ENCODE results near the gene FGF14.

FGF14 gene

DNA sequence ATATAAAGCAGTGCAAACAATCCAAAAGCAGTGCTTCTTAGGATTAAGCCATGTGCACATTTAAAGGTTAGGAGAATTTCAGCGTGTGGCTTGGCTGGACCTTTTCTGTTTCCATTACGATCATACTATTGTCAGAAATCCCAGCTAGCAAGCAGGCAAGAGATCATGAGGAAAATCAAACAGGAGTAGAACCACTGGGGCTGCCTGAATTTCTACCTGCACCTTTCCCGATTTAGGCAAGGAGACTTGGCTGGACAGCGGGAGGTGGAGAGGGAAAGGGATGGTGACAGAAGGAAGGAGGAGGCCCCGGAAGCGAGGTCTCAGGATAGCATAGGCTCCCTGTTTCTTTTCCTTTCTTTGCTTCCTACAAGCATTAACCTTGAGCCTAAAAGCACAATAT lies 102.5 kb downstream of the FGF14 start:
- TF ChIP-seq, protein P1, sequence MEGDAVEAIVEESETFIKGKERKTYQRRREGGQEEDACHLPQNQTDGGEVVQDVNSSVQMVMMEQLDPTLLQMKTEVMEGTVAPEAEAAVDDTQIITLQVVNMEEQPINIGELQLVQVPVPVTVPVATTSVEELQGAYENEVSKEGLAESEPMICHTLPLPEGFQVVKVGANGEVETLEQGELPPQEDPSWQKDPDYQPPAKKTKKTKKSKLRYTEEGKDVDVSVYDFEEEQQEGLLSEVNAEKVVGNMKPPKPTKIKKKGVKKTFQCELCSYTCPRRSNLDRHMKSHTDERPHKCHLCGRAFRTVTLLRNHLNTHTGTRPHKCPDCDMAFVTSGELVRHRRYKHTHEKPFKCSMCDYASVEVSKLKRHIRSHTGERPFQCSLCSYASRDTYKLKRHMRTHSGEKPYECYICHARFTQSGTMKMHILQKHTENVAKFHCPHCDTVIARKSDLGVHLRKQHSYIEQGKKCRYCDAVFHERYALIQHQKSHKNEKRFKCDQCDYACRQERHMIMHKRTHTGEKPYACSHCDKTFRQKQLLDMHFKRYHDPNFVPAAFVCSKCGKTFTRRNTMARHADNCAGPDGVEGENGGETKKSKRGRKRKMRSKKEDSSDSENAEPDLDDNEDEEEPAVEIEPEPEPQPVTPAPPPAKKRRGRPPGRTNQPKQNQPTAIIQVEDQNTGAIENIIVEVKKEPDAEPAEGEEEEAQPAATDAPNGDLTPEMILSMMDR (IDR thresholded peaks at IDR 0.05; ENCODE audit: extremely low read depth, missing control alignments) = no peak

DNA sequence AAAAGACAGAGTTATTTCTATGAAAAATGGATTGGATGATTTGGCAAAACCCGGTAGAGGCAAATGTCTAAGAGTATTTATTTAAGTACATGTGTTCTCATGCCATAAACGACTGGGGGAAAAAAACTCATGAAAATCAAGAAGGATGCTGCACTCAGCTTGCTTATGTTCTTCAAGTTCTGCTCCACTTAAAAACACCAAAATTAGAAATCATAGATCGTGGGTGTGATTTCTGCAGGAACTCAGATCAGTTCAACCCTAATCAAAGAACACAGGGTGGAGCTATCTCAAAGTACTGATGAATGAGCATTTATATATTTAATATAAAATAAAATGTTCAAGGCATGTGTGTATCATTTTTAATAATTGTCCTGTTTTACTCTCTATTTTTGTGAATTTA lies 103.8 kb downstream of the FGF14 start:
- no peak for DNase-seq (ENCODE audit: low spot score)
- TF ChIP-seq, protein P1 (IDR thresholded peaks at IDR 0.05; ENCODE audit: extremely low read depth, missing control alignments) = no peak

More for the DNA sequence above, 102.5 kb downstream of the FGF14 start:
- no peak for DNase-seq (ENCODE audit: low spot score)

DNA sequence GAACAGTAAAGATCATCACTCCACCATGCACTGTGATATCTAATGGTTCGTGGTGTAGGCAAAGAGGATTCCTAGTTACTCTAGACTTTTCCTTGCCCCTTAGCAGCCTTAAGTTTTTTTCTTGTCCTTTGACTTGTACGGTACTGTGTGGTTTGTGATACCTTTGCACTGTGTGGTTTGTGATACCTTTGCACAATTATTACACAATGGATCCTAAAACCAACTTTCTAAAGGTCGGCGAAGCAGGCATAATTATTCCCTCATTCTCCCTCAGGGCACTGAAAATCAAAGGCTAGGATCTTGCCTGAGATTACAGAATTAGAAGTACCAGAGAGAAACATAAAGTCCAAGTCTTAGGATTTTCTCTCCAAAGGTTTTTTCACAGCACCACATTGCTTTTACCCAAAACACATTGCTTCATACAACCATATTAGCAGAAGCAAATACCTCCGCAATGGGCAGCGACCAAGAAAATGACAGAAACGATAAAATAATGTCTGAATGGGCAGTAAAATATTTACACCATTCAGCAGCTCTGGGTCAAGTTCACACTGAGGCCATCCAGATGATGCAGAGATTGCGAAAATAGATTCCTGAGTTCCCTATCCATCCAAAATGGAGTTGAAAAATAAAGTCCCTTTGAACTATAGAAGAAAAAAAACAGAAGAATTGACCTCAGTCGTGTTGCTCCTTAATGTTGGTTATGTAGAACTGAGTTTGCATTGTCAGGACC lies 106.4 kb downstream of the FGF14 start:
- no peak for DNase-seq (ENCODE audit: low spot score)
- TF ChIP-seq, protein P1 (IDR thresholded peaks at IDR 0.05; ENCODE audit: extremely low read depth, missing control alignments) = no peak

DNA sequence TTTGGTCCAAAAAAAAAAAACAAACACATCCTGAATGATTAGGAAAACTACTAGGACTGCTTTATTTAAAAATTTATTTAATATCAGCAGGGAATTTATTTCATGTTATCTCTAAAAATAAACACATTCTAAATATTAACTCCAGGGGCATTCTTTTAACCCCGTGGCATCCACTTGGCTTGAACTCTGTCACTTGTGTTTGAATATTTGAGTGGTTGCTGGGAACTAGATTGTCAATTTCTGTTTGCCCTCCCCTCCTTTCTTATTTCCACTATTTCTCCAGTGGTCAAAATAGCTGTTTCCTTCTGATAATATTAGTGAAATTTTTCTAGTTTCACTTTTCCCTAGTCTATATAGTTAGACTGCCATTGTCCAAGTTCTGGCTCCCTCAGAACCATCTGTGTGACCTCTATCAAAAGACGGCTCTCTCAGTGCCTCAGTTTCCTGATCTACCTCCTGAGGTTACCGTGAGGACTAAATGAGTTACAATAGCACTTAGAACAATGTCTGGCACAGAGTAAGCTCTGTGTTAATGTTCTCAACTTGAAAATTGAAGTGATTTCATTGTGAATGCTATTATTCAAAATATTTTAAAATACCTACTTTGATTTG lies 107.3 kb downstream of the FGF14 start:
- DNase-seq (ENCODE audit: low spot score) = no peak
- TF ChIP-seq, protein P1 (IDR thresholded peaks at IDR 0.05; ENCODE audit: extremely low read depth, missing control alignments) = no peak

DNA sequence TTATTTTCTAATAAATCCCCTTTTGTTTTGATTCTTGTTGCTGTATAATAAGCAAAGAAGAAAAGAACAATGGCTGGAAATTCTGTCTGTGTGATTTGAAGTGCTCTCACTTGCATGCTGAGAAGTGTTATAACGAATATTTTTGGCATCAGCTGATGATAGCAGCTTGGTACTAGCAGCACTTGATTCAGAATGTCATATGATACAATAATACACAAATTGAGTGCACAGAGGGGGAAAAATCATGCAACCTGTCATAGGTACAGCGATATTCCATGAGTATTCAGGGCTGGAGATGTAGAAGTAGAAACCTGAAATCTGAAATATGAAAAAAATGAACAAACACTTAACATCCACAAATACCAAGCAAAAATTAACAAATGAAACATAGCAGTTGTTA lies 108.1 kb downstream of the FGF14 start:
- DNase-seq (ENCODE audit: low spot score) = no peak
- TF ChIP-seq, protein P1 (IDR thresholded peaks at IDR 0.05; ENCODE audit: extremely low read depth, missing control alignments) = no peak

DNA sequence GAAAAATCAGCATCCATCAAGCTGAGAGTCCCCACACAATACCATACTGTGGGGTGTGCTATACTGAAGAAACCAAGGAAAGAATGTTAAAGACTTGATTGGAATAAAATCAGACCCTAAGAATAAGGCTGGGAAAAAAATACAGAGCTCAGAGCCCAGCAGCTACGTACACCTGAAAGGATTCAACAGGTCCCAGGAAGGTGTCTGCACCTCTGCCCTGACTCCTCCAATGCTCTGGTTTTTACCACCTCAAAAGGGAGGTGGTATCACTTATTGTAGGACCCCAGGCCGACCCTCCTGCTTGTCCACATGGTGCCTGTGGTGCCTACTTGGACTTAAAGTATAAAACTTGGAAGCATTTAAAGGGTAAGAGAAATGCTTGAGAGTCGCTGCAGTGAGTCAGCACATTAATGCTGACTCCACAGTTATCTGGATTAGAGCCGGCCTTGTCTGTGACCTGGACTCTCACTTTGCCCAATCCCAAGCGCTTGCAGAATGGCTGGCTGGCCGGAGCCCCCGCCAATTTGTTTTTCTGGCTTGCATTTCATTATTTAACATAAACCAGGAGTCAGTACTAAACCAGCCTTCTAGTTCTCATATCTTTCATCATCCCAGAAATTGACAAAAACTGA lies 110.1 kb downstream of the FGF14 start:
- TF ChIP-seq, protein P1 (IDR thresholded peaks at IDR 0.05; ENCODE audit: extremely low read depth, missing control alignments) = no peak
- DNase-seq (ENCODE audit: low spot score) = no peak

DNA sequence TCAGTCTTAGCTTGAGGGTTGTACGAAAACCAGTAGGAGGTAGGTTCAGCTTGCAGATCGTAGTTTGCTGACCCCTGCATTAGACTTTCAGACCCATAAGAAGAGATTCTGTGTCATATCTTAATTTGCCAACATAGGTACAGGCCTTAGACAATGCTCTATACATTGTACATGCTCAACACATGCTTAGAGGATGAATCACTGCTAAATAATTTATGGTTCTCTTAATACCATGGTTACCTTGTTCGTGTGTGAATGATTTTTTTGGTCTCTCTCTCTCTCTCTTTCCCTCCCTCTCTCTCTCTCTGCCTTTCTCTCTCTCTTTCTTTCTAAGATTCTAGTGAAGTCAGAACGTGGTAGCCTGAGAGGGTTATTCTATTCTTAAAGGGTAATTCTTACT lies 112.2 kb downstream of the FGF14 start:
- no peak for DNase-seq (ENCODE audit: low spot score)

More for the DNA sequence above, 112.2 kb downstream of the FGF14 start:
- TF ChIP-seq, protein P1 (IDR thresholded peaks at IDR 0.05; ENCODE audit: extremely low read depth, missing control alignments) = no peak

All from GM20000 (cell line).